GM19328 (cell line): ENCODE measurements around the gene GAGE12D.
"Not testable (repeated sequence)": the region's sequence is repeated elsewhere in the genome, so short reads cannot be mapped to it uniquely, and the experiment has no call there.

Source experiments
- ATAC-seq: cut with Tn5 transposase; IDR thresholded peaks from one replicate; pipeline ENCODE4 v1.9.1; 2021; ENCODE audit warnings: mild to moderate bottlenecking, moderate library complexity; ENCODE audit not compliant: unreplicated experiment

Gene GAGE12D, protein sequence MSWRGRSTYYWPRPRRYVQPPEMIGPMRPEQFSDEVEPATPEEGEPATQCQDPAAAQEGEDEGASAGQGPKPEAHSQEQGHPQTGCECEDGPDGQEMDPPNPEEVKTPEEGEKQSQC

DNA sequence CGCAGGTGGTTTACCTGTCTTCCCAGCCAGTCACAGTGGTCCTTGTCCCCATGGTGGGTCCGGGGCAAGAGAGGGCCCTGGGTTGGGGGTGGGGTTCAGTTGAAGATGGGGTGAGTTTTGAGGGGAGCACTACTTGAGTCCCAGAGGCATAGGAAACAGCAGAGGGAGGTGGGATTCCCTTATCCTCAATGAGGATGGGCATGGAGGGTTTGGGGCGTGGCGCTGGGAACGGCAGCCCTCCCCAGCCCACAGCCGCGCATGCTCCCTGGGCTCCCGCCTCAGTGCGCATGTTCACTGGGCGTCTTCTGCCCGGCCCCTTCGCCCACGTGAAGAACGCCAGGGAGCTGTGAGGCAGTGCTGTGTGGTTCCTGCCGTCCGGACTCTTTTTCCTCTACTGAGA, at the start of gene GAGE12D:
Gene GAGE12D (plus strand): TSS at position 301 of the 400 bp plus-strand sequence. CDS start 1,155 bp downstream, outside the sequence.
- not testable (repeated sequence) for ATAC-seq

DNA sequence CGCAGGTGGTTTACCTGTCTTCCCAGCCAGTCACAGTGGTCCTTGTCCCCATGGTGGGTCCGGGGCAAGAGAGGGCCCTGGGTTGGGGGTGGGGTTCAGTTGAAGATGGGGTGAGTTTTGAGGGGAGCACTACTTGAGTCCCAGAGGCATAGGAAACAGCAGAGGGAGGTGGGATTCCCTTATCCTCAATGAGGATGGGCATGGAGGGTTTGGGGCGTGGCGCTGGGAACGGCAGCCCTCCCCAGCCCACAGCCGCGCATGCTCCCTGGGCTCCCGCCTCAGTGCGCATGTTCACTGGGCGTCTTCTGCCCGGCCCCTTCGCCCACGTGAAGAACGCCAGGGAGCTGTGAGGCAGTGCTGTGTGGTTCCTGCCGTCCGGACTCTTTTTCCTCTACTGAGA, 9.7 kb upstream of the GAGE12D start, which contains the start of gene GAGE12C:
Gene GAGE12C (plus strand): TSS at position 301 of the 400 bp plus-strand sequence. CDS start 1,155 bp downstream, outside the sequence.
- ATAC-seq, result not testable (repeated sequence)

DNA sequence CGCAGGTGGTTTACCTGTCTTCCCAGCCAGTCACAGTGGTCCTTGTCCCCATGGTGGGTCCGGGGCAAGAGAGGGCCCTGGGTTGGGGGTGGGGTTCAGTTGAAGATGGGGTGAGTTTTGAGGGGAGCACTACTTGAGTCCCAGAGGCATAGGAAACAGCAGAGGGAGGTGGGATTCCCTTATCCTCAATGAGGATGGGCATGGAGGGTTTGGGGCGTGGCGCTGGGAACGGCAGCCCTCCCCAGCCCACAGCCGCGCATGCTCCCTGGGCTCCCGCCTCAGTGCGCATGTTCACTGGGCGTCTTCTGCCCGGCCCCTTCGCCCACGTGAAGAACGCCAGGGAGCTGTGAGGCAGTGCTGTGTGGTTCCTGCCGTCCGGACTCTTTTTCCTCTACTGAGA, 9.5 kb downstream of the GAGE12D start, which contains the start of gene GAGE12E:
Gene GAGE12E (plus strand): TSS at position 301 of the 400 bp plus-strand sequence. CDS start 1,155 bp downstream, outside the sequence.
- not testable (repeated sequence) for ATAC-seq

DNA sequence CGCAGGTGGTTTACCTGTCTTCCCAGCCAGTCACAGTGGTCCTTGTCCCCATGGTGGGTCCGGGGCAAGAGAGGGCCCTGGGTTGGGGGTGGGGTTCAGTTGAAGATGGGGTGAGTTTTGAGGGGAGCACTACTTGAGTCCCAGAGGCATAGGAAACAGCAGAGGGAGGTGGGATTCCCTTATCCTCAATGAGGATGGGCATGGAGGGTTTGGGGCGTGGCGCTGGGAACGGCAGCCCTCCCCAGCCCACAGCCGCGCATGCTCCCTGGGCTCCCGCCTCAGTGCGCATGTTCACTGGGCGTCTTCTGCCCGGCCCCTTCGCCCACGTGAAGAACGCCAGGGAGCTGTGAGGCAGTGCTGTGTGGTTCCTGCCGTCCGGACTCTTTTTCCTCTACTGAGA, 19.0 kb downstream of the GAGE12D start, which contains the start of gene GAGE12F:
Gene GAGE12F (plus strand): TSS at position 301 of the 400 bp plus-strand sequence. CDS start 1,155 bp downstream, outside the sequence.
- not testable (repeated sequence) for ATAC-seq

DNA sequence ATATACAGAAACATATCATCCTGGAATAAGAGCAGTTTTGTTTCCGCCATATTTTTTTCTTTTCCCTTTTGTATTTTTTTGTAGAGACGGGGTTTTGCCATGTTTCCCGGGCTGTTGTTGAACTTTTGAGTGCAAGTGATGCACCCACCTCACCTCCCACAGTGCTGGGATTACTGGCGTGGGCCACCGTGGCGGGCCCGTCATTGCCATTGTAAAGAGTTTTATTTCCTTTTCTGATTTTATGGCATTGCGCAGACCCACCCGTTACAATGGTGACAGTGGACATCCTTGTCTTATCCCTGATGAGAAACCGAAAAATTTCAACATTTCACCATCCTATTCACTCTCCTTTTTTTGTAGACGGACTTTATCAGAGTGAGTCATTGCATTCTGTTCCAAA, 27.2 kb downstream of the GAGE12D start:
- not testable (repeated sequence) for ATAC-seq

DNA sequence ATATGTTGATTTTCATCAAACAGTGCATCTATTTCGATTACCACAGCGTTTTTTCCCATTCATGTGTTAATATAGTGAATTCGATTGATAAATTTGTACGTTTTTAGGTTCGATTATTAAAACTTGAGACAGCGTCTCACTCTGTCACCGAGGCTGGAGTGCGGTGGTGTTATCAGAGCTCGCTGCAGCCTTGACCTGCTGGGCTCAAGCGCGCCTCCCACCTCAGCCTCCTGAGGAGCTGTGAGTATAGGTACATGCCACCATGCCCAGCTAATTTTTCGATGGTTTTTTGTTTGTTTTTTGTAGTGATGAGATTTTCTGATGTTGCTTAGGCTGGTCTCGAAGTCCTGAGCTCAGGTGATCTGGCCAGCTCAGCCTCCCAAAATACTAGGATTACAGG, 27.6 kb downstream of the GAGE12D start:
- not testable (repeated sequence) for ATAC-seq

DNA sequence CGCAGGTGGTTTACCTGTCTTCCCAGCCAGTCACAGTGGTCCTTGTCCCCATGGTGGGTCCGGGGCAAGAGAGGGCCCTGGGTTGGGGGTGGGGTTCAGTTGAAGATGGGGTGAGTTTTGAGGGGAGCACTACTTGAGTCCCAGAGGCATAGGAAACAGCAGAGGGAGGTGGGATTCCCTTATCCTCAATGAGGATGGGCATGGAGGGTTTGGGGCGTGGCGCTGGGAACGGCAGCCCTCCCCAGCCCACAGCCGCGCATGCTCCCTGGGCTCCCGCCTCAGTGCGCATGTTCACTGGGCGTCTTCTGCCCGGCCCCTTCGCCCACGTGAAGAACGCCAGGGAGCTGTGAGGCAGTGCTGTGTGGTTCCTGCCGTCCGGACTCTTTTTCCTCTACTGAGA, 28.6 kb downstream of the GAGE12D start, which contains the start of gene GAGE12G:
Gene GAGE12G (plus strand): TSS at position 301 of the 400 bp plus-strand sequence. CDS start 1,155 bp downstream, outside the sequence.
- ATAC-seq, result not testable (repeated sequence)

DNA sequence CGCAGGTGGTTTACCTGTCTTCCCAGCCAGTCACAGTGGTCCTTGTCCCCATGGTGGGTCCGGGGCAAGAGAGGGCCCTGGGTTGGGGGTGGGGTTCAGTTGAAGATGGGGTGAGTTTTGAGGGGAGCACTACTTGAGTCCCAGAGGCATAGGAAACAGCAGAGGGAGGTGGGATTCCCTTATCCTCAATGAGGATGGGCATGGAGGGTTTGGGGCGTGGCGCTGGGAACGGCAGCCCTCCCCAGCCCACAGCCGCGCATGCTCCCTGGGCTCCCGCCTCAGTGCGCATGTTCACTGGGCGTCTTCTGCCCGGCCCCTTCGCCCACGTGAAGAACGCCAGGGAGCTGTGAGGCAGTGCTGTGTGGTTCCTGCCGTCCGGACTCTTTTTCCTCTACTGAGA, 38.1 kb downstream of the GAGE12D start, which contains the start of gene GAGE12H:
Gene GAGE12H (plus strand): TSS at position 301 of the 400 bp plus-strand sequence. CDS start 1,155 bp downstream, outside the sequence.
- not testable (repeated sequence) for ATAC-seq

DNA sequence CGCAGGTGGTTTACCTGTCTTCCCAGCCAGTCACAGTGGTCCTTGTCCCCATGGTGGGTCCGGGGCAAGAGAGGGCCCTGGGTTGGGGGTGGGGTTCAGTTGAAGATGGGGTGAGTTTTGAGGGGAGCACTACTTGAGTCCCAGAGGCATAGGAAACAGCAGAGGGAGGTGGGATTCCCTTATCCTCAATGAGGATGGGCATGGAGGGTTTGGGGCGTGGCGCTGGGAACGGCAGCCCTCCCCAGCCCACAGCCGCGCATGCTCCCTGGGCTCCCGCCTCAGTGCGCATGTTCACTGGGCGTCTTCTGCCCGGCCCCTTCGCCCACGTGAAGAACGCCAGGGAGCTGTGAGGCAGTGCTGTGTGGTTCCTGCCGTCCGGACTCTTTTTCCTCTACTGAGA, 47.7 kb downstream of the GAGE12D start, which contains the start of gene GAGE2A:
Gene GAGE2A (plus strand): TSS at position 301 of the 400 bp plus-strand sequence. CDS start 1,155 bp downstream, outside the sequence.
- not testable (repeated sequence) for ATAC-seq

DNA sequence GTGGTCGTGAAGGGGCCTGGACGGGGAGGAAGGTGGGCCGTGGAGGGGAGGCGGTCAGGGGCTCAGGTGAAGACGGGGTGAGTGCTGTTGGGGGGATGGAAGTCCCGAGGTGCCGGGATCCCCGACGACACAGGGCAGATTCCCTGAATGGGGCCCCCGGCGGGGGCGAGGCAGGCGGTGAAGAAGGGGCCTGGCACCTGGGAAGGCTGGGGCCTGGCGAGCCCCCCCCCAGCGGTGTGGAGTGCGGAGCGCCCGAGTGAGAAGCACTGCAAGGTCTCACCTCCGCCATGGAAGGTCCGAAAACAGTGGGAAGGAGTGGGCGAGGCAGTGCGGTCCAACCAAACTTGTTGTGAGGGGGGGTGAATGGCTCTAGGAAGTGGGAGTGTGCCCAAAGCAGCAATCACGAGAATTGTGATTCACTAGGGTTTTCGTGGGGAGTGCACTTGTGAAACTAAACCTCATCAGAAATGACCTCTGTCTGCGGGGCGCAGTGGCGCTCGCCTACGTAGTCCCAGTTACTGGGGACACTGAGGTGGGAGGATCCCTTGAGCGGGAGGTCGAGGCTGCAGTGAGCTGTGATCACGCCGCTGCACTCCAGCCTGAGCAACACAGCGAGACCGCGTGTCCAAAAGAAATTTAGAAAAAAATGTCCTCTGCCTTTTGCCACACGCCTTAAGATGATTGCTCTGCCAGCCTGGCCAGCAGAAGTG, 48.4 kb downstream of the GAGE12D start:
- ATAC-seq, result not testable (repeated sequence)

DNA sequence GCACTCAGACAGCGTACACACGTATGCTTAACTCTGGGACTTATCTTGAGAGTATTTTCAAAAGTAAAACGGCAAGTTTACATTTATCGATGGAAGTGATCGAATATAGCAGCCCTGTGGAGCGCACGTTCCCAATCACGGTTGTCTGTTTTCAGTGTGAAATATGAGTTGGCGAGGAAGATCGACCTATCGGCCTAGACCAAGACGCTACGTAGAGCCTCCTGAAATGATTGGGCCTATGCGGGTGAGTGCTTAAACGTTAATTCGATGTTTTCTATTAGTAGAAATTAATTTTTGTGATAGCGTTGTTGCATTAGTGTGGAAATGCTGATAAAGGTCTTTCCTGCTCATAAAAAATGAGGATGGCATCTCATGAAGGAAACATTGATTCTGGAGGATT, 49.0 kb downstream of the GAGE12D start:
- not testable (repeated sequence) for ATAC-seq
